T-helper 2 cell treated with Interferon-gamma antibody and Interleukin-4, amounts not matched to agents 100 ng/mL and 5 ng/mL, for 36 hours (primary cell): ENCODE measurements around the gene FEM1B. TPM values are rescaled to one million over a fixed set of nuclear protein-coding genes. Genes with fewer than 3 reads are reported as not detected.

ENCODE experiments used
- intact Hi-C: fragments of 100-400 bp; cut with micrococcal nuclease; formaldehyde crosslinking; loops from one replicate; pipeline ENCODE4 v1.15.1; 2023
- total RNA-seq: library from RNA; stranded (reverse); gene quantifications from 2 replicates; pipeline ENCODE4 v1.2.3, GENCODE V29; 2022

FEM1B gene
- total RNA-seq, 1 donor from 2014 or later = 50.0 TPM

DNA sequence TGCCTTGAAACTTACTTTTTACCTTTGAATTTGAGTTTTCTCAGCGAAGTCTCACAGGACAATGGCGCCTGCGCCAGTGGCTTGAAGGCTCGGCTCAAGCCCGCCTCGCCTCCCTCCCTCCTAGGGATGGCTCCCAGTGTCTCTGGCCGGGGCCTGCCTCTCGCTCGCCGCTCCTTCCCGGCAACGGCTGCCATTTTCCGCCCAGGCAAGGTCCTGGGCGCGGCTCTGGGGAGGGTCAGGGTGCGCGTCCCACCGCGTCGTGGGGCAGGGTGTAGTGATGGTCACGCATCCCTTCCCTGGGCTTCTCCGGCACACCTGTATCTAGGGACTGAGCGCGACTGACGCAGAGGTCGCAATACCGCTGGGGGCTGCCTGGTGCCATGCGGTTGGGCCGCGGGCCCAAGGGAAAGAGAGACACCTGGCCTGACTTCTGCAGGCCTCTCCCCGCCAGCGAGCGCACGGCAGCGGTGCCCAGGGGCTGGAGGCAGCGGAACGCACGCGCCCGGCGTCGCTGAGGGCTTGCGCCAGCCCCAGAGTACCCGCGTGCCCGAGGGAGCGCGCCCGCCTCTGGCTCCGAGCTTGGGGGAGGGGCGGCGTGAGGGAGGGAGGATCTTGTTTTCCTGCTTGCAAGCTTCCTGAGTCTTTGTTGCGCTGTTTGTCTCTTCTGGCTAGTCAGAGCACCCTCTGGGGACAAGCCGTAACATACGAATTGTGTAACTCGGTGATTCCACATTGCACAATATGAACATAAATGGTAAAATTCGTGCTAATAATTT is 20.7 kb upstream of the FEM1B start:
- intact Hi-C loops = loop anchor here (2.0 to 10.0 kb wide), 2 partner anchors 20 to 418 kb away; partner anchors contain the start of gene FEM1B

DNA sequence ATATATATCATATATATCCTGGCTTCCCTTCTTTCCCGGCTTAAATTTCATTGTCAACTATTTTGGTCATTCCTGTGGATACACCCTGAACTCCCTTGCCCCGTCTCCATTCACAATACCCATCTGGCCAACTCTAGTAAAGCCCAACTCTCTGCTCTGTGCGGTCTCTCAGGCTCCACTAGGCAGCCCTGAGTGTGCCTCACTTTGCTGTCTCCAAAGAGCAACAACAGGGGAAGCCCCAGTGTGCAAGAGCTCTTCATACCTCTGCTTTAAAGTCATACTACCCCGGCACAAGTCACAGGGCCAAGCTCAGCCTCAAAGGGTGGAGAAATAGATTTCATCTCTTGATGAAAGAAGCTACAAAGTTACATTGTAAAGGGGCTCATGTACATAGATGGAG is 18.9 kb upstream of the FEM1B start:
- intact Hi-C loops = loop anchor here (10.0 kb wide), 1 partner anchor 416 kb away; no protein-coding TSS in a partner anchor

DNA sequence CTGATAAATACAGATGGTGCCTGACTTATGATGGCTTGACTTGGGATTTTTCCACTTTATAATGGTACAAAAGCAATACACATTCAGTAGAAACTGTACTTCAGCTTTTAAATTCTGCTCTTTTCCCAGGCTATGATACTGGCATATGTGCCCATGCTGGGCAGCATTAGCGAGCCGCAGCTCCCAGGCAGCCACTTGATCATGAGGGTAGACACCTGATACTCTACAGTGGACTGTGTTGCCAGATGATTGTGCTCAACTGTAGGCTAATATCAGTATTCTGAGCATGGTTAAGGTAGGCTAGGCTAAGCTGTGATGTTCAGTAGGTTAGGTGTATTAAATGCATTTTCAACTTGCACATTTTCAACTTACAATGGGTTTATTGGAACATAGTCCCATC is 17.7 kb upstream of the FEM1B start:
- intact Hi-C loops = loop anchor here (10.0 kb wide), 1 partner anchor 415 kb away; no protein-coding TSS in a partner anchor

DNA sequence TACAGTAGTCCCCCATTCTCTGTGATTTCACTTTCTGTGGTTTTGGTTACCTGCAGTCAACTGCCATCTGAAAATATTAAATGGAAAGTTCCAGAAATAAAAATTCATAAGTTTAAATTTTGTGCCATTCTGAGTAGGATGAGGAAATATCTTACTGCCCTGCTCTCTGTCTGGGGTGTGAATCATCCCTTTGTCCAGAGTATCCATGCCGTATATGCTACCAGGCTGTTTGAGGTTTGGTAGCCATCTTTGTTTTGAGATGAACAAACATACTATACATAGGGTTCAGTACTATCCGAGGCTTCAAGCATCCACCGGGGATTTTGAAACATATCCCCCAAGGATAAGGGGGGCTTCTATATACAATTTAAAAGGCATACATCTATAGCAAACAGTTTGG is 16.3 kb upstream of the FEM1B start:
- intact Hi-C loops = no loop called here

DNA sequence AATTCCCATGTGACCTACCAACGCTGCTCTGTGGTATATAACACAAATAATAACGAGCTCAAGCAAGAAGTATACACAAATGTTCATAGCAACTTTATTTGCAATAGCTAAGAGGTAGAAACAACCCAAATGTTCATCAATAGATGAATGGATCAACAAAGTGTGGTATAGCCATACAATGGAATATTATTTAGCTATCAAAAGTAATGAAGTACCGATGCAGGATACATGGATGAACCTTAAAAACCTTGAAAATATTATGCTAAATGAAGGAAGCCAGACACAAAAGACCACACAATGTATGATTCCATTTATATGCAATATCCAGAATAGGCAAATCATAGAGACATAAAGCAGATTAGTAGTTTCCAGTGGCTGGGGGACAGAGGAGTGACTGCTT is 15.6 kb upstream of the FEM1B start:
- intact Hi-C loops = no loop called here

DNA sequence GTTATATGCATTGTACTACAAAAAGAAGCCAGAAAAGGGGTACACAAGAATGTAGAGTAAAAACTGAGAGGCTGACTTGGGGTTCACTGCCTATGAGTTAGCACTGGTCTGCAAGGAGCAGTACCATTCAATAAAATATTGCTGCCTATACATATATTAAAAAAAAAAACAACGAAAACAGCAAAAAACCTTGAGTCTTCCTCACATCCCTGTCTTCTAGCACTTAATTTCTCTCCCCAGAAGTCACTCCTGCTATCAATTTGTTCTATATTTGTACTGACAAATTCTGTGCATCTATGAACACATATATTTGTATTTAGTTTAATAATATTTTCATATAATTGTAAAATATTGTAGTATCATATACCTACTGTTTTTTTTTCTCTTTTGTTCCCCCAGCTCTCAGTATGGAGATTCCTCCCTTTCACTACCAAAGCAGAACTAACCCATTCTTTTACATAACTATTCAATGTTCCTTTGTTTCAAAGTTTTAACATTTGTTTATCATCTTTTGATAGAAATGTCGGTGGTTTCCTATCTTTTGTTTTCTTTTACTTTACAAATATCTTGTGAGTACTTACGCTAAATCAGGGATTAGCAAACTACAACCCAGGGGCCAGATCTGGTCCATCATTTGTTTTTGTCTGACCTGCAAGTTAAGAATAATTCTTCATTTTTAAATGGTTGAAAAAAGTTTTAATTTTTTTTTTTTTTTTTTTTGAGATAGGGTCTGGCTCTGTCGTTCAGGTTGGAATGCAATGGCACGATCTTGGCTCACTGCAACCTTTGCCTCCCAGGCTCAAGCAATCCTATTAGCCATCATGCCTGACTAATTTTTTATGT is 14.8 kb upstream of the FEM1B start:
- intact Hi-C loops = no loop called here

DNA sequence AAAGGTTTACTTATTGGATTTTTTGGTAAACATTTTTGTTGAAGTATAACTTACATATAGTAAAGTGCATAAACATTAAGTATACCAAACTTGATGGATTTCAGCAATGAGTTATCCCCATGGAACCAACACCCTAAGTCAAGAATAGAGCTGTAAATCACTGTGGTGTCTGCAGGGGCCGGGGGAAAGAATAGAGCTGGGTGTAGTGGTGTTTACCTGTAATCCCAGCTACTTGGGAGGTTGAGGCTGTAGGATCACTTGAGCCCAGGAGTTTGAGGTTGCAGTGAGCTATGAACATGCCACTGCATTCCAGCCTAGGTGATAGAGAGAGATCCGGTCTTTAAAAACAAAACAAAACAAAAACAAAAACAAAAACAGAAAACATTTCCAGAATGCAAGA is 13.3 kb upstream of the FEM1B start:
- intact Hi-C loops = no loop called here

DNA sequence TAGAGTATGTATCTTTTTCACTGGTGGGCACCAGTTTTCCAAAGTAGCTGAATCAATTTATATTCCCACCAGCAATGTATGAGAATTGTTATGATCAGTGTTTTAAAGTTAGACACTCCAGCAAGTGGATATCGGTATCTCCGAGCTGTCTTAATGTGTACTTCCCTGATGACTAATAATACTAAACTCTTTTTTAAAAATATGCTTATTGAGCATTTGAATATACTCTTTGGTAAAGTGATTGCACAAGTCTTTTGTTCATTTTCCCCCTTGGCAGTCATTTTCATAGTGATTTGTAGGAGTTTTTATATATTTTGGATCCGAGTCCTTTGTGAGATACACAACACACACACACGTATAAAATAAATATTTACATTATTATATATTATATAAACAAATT is 12.5 kb upstream of the FEM1B start:
- intact Hi-C loops = no loop called here

DNA sequence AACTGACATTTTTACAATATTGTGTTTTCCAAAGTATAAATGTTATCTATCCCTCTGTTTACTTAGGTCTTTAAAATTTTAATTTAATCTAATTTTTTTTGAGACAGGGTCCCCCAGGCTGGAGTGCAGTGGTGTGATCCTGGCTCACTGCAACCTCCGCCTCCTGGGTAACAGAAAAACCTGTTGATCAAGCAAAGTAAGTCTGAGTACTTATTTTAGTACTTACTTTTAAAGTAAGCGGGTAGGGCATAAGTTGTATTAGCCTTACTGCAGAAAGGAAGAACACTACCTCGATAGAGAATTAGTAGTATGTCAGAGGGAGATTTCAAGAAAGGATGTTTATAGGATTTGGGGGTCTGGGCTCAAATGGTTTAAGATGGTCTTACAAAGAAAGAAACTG is 11.9 kb upstream of the FEM1B start:
- intact Hi-C loops = no loop called here

DNA sequence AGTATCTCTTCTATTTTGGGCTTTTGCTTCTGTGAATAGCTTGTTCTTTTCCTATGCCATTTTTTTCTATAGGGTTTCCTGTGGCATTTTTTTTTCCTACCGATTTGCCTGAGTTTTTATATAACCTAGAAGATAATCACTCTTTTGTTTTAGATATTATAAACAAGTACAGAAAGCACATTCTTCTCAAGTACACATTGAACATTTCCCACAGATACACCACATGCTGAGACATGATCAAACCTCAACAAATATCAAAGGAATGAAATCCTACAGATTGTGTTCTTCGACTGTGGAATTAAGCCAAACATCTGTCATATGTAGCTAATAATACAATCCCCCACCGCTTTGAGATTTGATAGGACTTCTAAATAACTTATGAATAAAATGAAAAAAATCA is 9.1 kb upstream of the FEM1B start:
- intact Hi-C loops = no loop called here

DNA sequence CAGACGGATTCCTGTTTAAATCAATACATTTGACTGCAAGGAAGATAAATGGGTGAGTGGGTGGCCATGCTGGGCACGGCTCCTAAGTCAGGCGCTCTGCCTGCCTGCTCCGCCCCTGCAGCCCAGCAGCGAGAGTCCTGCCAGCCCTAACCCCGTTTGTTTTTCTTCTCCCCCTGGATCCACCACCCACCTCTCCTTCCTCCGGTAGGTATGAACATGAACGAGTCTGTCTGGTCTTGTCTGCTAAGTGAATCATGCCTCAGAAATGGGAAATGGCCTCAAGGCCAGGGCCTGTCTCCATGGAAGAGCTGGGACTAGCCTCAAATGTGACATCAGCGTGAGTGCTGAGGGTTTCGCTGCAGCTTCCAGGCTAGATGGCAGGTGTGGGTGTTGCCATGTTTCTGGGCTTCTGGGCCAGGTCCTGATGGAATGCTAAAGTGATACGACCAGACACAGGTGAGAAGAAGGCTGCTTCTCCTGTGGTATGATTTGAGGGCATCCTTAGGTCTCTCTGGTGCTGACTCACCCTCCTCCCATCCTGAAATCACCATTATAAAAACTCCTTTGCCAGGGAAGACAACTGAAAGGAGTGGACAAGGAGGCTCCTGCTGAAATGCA is 5.6 kb upstream of the FEM1B start:
- intact Hi-C loops = loop anchor here (10.0 kb wide), 1 partner anchor 427 kb away; the partner anchor contains the start of gene RNU6-1

DNA sequence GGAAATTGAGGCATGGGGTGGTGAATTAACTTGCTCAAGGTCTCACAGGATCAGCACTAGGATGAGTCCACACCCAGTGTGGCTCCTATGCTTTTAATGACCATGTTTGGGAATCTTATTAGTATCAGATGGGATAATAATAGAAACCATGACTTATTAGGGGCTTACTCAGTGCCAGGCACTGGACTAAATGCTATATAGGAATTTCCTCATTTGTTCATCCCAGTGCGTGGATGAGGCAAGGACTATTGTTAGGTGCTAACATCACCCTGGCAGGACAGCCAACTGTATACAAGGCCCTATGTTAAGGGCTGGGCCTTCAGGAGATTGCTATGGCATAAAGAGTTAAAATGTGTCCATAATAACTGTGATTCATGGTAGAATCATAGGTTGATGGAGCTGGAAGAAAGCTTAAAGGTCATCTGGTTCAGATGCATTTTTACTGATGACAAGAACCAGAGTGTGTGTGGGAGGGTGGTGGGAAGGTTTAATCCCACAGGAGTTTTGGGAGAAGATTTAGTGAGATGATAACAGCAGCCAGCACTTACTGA is 4.7 kb upstream of the FEM1B start:
- intact Hi-C loops = loop anchor here (10.0 kb wide), 1 partner anchor 428 kb away; the partner anchor contains the start of gene RNU6-1

DNA sequence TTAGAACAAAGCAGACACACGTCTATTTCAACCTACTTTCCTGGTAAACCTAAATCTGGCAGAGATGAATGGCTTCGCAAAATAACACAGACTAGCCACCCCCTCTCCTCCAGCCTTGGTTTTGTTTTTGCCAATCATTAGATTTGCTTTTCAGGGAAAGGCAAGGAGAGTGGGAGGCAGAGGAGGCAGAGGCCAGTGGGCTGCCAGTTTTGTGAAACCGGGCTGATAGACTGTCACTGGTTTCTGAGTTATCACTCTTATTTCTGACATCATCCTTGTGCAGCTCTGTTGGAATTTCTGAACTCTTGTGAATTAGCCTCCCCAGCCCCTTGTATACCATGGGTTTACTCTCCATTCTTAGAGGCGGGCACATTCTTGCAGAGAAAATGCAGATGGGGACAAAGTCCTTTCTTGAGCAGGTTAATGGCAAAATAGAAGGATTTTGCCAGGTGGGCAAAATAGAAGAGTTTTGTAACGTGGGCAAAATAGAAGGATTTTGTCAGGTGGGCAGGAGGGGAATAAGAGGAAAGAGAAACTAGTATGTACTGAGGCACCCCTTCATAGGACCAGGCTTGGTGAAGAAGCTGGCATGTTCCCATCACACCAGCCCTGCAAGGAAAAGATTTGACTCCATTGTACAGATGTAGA is 3.2 kb upstream of the FEM1B start:
- intact Hi-C loops = loop anchor here (10.0 kb wide), 1 partner anchor 430 kb away; the partner anchor contains the start of gene RNU6-1

DNA sequence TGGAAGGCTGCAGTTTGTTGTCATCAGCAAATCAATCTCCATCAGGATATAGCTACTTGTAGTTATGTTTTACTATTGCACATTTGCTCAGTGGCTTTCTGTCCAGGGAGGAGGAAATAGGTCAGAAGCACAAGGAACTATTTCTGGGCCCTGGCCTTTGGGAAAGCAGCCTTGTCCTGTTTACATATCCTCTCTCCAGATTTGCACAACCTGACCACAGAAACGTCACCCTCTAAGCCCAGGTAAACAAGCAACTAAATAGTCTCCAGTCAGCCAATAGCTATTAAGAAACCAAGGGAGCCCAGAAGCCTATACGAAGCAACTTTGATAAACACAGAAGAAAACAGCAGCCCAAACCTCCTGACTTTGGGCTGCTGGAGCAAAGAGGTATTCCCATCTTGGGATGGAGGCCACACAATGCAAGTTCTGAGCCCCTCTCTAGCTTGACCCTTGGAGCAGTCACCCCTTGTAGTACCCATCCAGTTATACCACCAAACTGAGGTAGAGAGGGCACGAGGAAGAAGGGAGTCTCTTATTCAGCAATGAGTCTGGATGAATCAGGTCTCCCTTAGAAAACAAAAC is 2.3 kb upstream of the FEM1B start:
- intact Hi-C loops = loop anchor here (5.0 to 10.0 kb wide), 2 partner anchors 430 to 547 kb away; partner anchors contain the start of genes ANP32A and RNU6-1

DNA sequence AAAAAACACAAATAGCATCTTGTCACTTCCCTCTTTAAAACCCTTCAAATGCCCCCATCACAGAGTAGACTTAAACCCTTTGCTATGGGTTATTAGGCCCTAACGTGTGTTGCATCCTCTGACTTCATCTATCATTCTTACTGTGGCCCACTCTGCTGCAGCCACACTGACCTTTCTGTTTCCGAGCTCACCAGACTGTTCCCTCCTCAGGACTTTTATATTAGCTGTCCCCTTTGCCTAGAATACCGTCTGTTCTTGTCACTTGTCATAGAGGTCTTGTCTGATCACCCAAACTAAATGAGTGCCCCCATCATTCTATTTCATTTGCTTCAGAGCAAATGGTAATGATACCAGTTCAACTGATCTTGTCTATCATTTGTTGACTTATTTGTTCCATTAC is 877 bp upstream of the FEM1B start:
- intact Hi-C loops = loop anchor here (1.0 to 10.0 kb wide), 4 partner anchors 20 to 755 kb away; partner anchors contain the start of genes ANP32A, C15orf61 and RNU6-1

DNA sequence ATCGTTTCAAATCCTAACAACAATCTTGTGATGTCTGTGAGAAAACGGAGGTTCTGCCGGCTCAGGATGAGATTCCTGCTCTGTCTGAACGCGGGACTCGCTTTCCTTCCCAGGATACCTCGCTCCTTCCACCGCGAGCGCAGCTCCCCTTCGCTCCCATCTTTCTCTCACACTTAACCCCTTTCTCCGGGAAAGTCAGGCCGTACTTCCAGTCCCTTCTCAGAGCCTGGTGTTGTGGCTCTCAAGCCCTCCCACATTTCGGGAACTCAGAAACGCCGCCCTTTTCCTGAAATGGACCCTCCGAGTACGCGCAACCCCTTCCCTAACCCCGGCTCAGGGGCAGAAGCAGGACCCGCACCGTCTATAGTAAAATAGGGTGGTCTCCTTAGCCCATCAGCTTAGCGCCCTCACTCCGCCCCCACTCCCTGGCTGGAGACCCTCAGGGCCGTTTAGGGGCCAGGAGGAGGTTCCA is 378 bp upstream of the FEM1B start:
- intact Hi-C loops = loop anchor here (1.0 to 10.0 kb wide), 4 partner anchors 20 to 756 kb away; partner anchors contain the start of genes ANP32A, C15orf61 and RNU6-1

DNA sequence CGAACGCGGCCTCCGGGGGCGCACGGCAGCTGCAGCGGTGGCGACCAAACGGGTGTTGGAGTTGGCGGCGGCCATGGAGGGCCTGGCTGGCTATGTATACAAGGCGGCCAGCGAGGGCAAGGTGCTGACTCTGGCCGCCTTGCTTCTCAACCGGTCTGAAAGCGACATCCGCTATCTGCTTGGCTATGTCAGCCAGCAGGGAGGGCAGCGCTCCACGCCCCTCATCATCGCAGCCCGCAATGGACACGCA is 725 bp downstream of the FEM1B start:
- intact Hi-C loops = loop anchor here (1.0 to 10.0 kb wide), 4 partner anchors 49 to 544 kb away; partner anchors contain the start of genes ANP32A, CLN6 and RNU6-1

DNA sequence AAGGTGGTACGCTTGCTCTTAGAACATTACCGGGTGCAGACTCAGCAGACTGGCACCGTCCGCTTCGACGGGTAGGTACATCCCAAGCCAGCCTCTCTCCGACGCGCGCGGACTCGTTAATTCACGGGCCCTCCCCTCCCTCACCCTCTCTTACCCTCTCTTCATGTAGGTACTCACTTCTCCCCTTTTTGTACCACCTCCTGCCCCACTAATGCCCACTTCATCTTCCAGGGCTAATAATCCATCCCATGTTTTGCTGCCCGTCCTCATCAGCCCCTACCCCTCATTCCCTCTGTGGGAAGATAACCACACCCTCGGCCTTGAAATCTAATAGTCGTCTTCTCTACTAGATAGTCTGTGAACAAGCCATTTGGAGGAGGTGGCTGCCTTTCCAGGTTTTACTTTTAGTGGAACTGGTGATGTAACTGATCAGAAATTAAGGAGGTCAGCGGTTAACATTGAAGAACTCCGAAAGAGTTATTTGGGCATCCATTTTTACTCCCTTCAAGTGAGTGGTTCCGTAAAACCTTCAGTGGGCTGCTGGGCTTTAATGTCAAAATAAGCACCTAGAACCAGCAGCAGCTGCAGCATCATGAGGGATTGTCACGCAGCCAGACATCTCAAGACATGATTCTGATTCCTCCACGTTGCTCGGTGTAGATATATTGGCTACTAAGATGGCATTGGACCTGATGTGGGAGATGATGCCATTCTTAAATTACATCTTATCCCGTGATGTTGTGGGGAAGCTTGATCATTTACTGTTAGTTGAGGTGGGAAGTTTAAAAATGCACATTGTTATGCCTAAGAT is 1.3 kb downstream of the FEM1B start:
- intact Hi-C loops = loop anchor here (1.0 to 10.0 kb wide), 4 partner anchors 49 to 544 kb away; partner anchors contain the start of genes ANP32A, CLN6 and RNU6-1
